ENCODE results near the gene MSLN.
"Not testable (repeated sequence)": the region's sequence is repeated elsewhere in the genome, so short reads cannot be mapped to it uniquely, and the experiment has no call there.

The MSLN gene

DNA sequence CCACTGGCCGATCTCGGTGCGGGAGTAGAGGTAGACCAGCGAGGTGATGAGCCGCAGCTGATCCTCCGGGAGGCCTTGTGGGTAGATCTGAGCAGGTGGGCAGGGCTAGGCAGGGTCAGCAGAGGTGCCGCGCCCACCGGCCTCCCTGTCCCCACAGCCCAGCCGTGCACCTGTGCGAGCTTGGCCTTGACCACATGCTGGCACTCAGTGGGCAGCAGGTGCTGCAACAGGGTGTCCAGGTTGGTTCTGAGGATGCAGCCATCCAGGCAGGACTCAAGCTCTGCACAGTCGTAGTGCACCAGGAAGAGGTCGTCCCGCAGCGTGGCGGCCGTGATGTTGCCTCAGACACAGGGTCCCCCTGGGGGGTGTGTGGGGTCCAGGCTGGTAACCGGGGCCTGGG is 12.4 kb downstream of the MSLN start:
- DNase-seq (ENCODE audit: low spot score) (no peak), FAIRE-seq (no peak)

DNA sequence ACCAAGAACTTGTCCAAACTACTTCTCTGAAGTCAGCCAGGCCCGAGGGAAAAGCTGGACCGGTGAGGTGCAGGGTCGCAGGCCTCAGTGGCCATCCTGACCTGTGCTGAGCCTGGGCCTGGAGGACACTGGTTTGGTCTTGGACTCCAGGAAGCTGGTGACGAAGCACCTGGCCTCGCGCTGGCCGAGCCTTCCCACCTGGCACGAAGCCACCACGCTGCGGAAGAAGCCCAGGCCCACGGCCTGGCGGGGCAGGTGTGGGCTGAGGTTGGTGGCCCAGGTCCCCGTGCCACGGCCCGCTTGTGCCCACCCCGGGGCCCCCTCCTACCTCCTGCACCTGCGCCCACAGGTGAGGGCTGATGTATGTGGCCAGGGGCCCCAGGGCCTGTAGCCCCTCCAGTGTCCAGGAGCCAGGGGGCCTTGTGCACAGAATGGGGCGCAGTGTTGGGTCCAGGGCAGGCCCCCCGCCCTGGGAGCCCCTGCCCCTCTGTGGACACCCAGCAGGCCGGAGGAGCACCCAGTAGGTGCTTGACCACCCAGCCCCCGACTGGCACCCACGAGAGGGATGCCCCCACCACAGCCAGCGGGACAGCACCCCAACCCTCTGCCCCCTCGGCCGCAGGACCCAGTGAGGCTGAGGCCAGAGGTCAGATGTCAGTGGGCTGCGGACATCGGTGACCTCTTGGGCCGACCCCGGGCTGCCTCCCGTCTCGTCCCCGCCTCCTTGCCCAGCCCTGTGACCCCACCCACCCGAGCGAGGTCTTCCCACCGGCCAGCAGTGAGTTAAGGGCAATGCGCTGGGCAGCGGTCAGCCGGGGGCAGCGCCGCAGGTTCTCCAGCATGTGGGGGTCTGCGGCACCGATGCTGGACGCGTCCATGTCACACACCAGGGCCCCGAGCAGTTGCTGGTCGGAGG is 13.8 kb downstream of the MSLN start:
- no peak for DNase-seq (ENCODE audit: low spot score)
- FAIRE-seq: no peak

DNA sequence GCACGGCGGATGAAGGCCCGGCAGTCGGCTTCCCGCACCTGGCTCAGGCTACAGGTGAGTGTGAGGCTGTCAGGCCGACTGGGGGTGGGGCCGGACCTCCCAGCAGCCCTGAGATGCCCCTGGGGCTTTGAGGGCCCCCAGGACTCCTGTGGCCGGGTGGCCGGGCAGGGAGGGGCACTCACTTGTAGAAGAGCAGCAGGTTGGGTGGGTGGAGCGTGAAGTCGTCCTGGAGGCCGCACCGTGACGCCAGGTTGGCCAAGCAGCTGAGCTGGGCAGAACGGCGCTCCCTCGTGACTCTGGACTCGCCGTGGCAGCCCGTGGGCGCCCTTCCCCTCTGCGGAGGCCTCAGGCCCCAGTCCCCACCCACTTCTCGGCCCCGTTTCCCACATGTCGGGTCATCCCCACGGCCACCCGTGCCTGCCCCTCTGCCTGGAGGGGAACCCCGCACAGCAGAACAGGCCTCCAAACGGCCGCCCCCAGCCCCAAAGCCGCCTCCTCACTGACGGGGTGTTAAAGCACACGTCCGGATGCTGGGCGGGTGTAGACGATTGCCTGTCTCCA is 14.8 kb downstream of the MSLN start:
- no peak for DNase-seq (ENCODE audit: low spot score)
- FAIRE-seq: no peak

DNA sequence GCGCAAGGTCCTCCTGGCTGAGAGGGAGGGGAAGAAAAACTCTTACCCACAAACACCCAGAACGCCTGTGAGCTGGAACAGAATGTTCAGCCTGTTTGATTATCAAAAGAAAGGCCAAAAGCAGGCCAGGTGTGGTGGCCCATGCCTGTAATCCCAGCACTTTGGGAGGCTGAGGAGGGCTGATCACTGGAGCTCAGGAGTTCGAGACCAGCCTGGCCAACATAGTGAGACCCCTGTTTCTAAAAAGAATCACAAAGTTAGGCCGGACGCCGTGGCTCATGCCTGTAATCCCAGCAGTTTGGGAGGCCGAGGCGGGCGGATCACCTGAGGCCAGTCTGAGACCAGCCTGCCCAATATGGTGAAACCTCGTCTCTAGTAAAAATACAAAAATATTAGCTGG is 15.8 kb downstream of the MSLN start:
- FAIRE-seq; DNase-seq (ENCODE audit: low spot score): not testable (repeated sequence)

DNA sequence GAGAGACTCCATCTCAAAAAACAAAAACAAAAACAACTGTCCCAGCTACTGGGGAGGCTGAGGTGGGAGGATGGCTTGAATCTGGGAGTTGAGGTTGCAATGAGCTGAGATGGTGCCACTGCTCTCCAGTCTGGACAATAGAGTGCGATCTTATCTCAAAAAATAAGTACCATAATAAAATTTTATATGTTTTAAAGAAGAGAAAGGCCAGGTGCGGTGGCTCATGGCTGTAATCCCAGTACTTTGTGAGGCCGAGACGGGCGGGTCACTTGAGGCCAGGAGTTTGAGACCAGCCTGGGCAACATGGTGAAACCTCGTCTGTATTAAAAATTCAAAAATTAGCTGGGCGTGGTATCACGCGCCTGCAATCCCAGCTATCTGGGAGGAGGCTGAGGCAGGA is 16.3 kb downstream of the MSLN start:
- DNase-seq (ENCODE audit: low spot score) (no peak), FAIRE-seq (no peak)

DNA sequence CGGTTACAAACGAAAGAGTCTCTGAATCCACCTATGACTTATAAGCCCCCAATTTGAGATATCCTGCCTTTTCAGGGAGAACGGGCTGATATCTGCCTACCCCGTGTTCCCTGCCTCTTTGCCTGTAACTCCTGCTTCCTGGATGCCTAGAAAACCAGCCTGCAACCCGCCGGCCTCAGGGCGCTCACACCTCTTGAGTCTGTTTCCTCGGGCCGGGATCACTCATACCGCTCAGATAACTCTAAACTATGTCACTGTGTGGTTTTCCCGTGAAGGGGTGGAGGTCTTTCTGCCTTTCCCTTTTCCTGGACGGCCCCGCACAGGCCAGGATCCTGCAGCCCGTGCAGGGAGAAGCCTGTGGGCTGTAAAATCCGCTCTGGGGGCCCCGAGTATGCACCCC is 17.3 kb downstream of the MSLN start:
- DNase-seq (ENCODE audit: low spot score): no peak
- FAIRE-seq: no peak

DNA sequence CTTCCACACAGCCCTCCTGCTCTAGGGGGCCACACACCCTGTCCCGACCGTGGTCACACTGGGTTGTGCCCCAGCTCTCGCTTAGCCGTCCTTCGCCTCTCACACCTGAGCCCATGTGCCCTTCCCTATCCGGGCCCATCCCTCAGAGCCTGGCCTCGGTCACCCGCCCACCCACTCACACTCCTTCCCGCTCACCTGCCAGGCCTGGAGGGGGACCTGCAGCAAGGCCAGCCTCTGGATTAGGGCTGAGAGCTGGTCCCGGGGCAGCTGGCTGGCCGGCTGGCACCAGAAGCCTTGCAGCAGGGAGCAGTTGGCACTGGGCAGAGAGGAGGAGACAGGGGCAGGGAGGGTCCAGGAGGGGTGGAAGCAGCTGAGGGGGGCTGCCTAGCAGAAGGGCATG is 17.9 kb downstream of the MSLN start:
- FAIRE-seq (no peak), DNase-seq (ENCODE audit: low spot score) (no peak)

DNA sequence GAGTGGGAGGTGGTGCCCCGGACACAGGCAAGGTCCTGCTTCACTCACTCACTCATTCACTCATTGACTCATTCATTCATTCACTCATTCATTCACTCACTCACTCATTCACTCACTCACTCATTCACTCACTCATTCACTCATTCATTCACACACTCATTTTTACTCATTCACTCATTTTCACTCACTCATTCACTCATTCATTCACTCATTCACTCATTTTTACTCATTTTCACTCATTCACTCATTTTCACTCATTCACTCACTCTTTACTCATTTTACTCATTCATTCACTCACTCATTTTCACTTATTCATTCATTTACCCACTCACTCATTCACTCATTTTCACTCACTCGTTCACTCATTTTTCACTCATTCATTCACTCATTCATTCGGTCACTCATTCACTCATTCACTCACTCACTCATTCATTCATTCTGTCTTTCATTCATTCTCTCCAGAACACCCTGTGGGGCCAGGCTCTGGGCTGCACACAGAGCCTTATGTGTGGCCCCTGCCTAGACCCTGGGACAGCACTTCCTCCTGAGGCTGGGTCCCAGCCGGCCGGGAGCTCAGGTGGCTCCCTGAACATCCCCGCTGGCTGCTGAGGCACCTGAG is 18.5 kb downstream of the MSLN start:
- DNase-seq (ENCODE audit: low spot score) (no peak), FAIRE-seq (peak; percentile 77)

DNA sequence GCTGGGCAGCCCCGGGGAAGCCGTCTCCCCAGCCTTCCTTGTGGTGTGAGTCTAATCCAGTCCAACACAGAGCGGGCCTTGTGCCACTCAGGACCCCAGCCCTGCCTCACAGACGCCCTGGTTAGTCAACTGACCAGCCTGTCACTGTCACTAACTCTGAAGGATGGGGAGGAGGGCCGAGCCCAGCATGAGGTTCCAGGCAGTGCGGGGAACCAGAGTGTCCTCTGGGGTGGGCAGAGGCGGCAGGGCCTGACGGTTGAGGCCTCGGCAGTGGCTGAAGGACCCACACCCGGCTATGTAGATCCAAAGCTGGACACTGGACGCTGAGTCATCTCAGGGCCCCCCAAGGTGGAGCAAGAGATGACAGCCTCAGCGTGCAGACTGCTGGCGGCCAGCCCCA is 19.0 kb downstream of the MSLN start:
- FAIRE-seq: no peak
- DNase-seq (ENCODE audit: low spot score): no peak

DNA sequence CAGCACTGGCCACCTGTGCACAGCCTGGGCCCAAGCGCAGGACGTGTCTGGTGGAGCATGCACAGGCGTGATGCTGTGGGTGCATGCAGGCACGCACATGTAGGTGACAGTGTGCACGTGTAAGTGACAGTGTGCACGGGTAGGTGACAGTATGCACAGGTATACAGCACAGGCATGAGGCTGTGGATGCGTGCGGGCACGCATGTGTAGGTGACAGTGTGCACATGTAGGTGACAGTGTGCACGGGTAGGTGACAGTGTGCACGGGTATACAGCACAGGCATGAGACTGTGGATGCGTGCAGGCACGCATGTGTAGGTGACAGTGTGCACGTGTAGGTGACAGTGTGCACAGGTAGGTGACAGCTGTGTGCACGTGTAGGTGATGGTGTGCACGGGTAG is 19.8 kb downstream of the MSLN start:
- DNase-seq (ENCODE audit: low spot score) (no peak), FAIRE-seq (no peak)

DNA sequence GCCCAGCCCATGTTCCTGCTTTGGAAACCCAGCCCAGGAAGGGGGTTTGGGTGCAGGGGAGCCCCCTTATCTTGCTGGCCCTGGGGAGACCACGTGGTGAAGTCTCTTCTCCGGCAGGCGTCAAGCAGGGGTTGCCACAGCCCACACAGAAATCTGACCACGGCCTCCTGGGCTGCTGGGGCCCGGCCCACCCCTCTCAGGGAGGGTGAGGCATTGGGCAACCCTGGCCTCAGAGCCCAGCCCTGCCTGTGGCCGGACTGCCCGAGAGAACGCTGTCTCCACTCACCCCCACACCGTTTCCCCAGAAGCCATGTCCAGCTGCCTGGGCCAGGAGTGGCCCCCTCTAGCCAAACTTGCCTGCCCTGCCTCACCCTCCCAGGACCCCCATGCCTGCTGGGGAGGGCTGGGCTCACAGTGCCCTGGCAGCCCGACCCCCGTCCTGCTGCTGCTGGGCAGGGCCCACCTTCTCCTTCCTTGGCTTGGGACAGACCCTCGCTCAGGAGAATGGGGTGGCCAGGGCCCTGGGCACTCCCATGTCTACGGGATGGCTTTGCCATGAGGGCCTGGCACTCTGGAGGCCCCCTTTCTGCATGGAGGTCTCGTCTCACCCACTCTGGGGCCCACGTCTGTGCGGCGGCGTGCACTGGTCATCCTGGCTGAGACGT is 20.9 kb downstream of the MSLN start:
- DNase-seq (ENCODE audit: low spot score): no peak

DNA sequence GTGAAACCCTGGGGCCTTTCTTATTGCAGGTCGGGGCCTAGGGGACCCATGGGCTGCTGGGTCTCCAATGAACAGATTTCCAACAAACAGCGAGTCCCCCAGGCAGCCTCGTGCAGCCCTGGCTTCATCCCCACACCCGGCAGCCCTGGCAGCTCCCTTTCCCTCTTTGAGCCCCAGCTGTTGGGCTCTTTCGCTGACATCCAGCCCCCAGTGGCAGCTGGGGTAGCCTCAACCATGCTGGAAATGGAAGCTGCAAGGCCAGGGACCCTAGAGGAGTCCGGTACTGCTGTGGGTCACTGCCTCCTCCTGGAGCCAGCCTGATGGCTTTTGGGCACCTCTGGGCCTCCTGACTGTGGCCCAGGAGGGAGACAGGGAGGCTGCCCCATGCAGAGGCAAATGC is 21.7 kb downstream of the MSLN start:
- no peak for DNase-seq (ENCODE audit: low spot score)
- no peak for FAIRE-seq

More for the DNA sequence above, 20.9 kb downstream of the MSLN start:
- FAIRE-seq: no peak

DNA sequence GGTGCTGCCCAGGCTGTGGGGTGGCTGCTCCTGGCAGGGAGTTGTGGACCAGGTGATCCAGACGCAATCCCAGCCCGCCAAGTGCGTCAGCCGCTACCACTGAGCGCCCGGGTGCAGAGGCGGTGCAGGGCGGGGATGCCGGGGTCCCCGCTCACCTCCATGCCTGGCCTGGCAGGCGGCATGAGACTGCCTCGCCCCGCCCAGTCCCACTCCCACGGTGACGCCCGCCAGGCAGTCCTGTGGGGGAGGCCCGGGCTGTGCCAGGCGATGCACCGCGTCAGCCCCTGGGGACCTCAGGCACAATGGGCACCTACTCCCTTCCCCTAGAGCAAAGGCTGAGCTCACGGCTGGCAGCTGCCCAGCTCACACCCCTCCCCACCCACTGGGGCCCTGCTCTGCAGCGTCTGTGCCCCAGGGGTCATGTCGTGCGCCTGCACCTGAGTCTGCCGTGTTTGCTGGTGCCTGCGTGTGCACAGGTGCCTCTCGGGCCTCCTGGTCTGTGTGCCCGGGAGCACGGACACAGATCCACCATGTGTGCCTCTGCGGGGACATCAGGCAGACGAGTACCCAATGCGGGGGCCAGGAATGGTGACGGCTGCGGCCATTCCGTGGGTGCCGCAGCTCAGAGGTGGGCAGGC is 22.4 kb downstream of the MSLN start:
- FAIRE-seq: no peak

DNA sequence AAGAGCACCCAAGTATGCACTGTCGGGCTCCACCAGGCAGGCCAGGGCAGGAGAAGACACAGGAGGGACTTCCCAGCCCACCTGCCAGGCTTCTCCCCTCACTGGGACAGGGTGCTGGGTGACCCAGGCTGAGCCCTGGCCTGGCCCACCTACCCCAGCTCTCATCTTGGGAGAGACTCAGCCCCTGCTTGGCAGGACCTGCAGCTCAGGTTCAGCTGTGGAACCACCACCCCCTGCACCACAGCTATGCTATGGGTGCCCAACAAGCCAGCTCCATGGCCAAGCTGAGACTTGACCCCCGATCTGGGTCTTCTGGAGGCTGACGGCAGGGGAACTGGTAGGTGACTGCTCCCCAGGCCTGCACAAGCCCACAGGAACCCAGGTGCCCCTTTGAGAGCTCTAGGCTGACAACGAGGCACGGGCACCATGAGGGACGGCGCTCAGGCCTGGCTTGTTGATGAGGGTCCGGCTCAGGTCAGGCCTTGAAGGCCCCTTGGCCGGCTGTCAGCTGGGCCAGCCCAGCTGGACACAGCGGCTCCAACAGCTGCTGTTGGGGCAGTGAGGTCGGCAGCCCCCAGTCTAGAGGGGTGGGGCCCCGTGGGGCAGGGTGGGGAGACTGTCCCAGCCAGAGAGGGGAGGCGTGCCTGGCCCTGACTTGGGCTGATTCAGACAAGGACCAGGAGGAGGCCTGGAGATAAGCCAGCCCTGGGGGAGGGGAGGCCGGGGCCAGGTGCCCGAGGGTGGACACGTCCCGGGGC is 23.0 kb downstream of the MSLN start:
- no peak for DNase-seq (ENCODE audit: low spot score)

More for the DNA sequence above, 22.4 kb downstream of the MSLN start:
- DNase-seq (ENCODE audit: low spot score): no peak

DNA sequence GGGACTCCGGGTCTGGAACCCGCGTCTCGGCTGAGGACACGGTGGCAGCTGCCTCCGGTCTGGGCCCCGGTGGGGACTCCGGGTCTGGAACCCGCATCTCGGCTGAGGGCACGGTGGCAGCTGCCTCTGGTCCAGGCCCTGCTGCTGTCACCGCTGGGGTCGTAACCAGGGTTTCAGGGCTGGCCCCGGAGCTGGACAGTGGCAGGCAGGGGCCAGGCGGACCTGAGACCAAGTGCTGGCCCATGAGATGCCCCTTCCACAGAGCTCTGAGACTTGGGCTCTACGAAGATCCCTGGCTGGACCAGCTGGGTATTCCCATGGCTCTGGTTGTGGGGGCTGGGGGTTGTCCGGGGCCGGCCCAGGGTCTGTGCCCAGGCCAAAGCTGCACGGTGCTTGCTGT is 23.9 kb downstream of the MSLN start:
- no peak for FAIRE-seq
- DNase-seq (ENCODE audit: low spot score): no peak

More for the DNA sequence above, 23.0 kb downstream of the MSLN start:
- FAIRE-seq: no peak

DNA sequence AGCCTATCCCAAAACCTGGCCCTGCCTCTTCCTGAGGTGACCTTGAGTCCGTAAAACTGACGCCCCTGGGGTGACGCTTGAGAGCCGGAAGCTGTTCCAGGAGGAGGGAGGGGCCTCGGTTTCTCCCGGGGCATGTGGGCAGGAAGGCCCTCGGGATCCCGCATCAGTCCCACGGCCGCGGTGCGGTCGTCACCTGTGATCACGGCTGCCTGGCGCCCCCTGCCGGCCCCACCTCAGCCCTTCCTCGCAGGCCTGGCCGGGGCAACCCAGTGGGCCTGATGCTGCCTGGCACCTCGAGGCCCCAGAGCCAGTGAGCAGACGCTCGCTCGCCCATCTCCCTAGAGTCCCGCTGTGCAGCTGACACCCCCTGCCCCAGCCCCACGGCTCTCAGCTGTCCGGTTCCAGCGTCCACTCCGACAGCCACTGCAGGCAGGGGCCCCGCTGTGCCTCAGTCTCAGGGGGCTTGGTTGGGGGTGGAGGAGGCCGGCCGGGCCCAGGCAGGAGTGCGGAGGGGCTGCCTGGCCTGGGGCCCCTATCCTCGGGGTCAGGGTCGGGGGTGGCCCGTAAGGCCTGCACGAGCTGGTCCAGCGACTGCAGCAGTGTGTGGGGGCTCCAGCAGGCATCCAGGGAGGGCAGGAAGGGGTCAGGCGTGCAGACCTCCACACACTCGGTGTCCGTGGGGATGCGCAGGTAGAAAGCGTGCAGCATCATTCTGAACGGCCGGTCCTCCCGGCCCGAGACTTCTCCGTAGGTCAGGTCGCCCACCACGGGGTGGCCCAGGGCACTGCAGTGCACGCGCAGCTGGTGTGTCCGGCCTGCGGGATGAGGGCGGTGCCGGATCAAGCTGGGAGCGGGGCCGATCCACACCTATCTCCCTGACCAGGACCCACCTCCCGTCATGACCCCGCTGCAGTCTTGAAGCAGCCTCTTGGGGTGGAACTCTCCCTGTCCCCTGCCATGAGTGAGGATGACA is 25.3 kb downstream of the MSLN start:
- DNase-seq (ENCODE audit: low spot score) (peak; percentile 51), FAIRE-seq (no peak)

DNA sequence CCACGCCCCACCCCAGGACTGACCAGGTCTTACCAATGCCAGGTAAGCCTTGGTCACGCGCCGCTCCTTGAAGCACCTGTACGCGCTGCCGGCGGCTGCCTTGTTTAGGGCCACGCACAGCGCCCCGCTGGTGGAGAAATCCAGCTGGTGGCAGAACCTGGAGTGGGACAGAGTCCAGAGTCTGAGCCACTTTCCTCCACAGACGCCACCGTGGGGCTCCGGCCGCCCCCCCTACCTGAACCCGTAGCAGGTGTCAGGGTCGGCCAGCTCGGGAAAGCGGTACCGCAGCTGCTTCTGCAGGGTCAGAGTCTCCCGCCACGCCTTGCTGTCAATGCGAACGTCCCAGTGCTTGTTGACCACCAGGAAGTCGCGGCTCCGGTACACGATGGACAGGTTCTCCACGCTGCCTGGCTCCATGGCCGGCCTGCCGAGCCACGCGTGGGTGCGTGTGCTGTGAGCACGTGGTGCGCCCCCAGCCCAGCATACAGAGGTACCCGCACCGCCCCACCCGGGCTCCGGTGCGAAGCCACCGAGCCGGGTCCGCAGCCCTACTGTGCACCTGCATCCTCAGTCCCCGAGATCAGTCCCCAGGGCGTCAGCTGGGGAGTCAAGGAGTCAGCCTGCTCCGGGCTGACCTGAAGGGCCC is 26.9 kb downstream of the MSLN start:
- no peak for FAIRE-seq

DNA sequence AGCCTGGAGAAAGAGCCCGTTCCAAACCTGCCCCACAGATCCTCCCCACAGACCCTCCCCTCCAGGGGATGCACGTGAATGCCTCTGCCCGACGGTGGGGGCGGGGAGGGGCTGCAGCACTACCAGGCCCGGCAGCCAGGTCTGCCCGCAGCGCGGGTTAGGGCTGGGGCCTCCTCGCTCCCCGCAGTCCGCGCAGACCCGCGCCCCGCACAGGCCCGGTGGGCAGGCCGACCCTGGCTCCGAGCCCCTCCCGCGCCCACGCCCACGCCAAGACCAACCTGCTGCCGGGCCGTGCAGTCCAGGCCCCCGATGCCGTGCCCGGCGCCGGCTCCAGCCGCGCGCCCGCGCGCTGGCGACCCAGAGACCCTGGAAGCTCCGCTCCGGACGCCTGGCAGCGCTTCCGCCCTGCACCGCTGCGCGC is 27.5 kb downstream of the MSLN start, which contains the start of gene RPUSD1:
Gene RPUSD1, minus strand, starts transcription at position 404 of the 421 bp plus-strand sequence. CDS start 644 bp downstream, outside the sequence.
- DNase-seq (ENCODE audit: low spot score) (no peak), FAIRE-seq (no peak)

More for the DNA sequence above, 26.9 kb downstream of the MSLN start:
- DNase-seq (ENCODE audit: low spot score): no peak

All from urothelium cell line (cell line).